ENCODE measurements around the gene PRKCH.

PRKCH gene

DNA sequence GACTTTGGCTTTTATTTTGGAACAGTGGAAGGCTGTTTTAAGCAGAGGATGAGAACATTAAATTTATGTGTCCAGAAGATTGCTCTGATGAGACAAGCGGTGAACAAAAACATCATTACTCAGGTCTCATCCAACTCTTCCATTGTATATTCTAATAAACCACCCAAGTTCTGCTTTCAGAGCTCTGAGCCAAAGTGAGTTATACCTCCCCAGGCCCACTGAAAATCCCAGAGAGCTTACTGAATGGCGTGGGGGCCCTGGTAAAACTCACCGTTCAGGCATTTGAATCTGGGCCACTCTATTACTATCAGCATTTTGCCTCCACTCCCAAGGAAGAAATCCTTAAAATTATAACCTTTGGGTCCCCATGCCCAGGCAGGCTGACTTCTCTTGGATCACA is 251.9 kb downstream of the PRKCH start:
- TF ChIP-seq, protein P1, sequence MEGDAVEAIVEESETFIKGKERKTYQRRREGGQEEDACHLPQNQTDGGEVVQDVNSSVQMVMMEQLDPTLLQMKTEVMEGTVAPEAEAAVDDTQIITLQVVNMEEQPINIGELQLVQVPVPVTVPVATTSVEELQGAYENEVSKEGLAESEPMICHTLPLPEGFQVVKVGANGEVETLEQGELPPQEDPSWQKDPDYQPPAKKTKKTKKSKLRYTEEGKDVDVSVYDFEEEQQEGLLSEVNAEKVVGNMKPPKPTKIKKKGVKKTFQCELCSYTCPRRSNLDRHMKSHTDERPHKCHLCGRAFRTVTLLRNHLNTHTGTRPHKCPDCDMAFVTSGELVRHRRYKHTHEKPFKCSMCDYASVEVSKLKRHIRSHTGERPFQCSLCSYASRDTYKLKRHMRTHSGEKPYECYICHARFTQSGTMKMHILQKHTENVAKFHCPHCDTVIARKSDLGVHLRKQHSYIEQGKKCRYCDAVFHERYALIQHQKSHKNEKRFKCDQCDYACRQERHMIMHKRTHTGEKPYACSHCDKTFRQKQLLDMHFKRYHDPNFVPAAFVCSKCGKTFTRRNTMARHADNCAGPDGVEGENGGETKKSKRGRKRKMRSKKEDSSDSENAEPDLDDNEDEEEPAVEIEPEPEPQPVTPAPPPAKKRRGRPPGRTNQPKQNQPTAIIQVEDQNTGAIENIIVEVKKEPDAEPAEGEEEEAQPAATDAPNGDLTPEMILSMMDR (IDR thresholded peaks at IDR 0.05; ENCODE audit: borderline replicate concordance, insufficient read depth, low read depth, low read length), result no peak
- H3K4me3 ChIP-seq (ENCODE audit: low read depth, low read length), result no peak overlapping the region

DNA sequence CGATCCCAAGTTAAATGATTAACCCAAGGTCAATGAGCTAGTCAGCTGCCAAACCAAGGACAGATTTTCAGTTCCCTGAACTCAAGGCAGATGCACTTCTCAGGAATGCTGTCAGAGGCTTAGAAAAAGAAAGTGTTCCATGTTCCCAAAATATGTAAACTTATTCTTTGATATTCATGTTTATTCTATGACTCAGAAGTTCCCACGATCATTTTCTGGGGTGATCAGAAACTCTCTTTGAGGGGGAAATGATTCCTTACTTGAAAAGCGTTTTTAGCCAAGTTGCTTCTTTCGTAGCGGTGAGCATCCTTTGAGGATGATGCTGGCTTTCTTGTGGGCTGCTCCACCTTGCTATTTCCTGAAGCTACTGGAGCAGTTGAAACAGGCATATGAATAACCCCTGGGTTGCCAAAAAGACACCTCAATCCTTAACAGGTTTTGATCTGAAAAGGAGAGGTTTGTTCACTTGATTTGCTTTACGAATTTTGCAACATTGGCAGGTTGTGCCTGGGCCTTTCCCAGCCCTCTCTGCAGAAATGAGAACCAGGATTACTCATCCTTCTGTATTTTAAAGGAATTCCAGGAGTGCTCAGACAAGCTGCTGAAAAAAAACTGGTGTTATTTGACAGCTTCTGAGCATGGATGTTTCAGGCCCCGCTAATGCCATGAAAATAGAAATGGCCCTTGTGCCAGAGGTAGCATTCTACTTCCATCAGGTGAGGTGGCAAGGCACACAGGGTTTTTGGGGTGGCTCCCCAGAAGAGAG is 252.6 kb downstream of the PRKCH start:
- H3K4me3 ChIP-seq (ENCODE audit: low read depth, low read length), result no peak overlapping the region
- TF ChIP-seq, protein P1 (IDR thresholded peaks at IDR 0.05; ENCODE audit: borderline replicate concordance, insufficient read depth, low read depth, low read length), result no peak

DNA sequence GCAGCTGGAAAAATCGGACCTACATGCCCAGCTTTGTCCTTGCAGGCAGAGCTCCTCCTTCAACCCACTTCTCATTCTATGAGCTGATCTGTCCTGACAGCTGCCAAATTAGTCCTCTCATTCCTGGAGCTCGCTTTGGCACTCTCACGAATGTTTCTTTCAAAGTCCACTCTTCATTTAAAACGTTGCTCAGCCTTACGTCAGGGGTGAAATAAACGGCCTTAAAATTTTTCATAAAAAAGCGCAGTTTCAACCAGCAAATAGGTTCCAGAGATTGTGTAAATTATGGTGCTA is 253.1 kb downstream of the PRKCH start:
- TF ChIP-seq, protein P1 (IDR thresholded peaks at IDR 0.05; ENCODE audit: borderline replicate concordance, insufficient read depth, low read depth, low read length), result no peak
- H3K4me3 ChIP-seq (ENCODE audit: low read depth, low read length), result no peak overlapping the region

DNA sequence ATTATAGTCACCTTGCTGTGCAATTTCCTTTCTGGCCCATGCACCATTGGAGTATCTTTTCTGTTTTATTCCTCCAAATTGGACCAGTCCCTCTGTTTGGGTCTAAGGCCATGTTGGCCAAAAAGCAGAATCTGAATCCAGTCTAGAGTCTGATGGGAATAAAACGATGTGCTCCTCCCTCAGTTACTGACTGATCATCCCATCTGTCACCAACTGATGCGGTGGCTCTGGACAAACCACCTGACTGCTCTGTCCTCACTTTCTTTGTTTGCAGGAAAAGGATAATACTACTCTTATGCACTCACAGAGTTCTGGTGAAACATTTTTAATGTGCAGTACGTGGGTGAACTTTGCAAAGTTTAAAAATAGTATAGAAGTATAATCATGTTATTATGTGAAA is 253.7 kb downstream of the PRKCH start:
- H3K4me3 ChIP-seq (ENCODE audit: low read depth, low read length), result no peak overlapping the region
- TF ChIP-seq, protein P1 (IDR thresholded peaks at IDR 0.05; ENCODE audit: borderline replicate concordance, insufficient read depth, low read depth, low read length), result no peak

DNA sequence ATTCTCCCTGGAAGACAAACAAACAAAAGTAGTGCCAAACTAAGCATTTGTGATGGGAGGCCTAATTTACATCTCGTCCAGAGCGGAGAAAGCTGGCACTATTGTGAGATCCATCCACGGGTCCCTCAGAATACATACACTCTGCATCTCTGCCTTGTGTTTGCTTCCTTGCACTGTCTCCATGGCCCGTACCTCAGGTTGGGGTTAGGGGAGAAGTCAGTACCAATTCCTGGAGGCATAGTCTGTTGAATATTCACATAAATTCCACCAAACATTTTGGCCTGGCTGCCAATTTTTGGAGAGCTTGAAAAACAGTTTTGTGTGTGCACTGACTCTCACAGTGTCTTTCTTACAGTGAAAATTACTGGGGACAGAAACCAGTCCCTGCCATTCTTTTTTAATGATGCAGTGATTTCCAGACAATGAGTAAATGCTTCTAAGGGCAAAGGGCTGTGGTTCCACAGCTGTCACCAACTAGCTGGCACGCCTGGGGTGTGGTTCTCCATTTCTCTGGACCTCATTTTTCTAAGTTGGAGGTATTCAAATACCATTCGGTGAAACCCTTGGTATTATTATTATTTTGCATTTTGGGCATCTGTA is 254.3 kb downstream of the PRKCH start:
- TF ChIP-seq, protein P1 (IDR thresholded peaks at IDR 0.05; ENCODE audit: borderline replicate concordance, insufficient read depth, low read depth, low read length), result no peak
- H3K4me3 ChIP-seq (ENCODE audit: low read depth, low read length), result no peak overlapping the region

DNA sequence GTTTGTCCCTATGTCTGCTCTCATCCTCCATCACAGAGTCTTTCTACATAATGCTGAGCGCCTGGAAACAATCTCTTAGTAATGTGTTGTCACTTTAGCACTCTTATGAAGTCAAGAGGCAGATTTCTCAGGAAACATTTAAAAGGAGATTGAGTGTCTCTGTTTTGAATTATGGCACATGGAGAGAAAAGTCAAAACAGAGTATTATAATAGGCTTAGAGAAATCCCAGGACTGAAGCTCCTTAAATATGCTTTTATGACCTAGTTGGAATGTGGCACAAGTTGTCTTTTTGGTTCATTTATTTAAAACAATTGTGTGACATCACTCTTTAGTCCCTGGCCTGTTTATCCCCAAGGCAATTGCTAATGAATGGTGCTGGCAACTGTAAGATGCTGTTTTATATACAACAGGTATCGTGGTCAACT is 256.1 kb downstream of the PRKCH start:
- no peak overlapping the region for H3K4me3 ChIP-seq (ENCODE audit: low read depth, low read length)
- TF ChIP-seq, protein P1 (IDR thresholded peaks at IDR 0.05; ENCODE audit: borderline replicate concordance, insufficient read depth, low read depth, low read length), result no peak

DNA sequence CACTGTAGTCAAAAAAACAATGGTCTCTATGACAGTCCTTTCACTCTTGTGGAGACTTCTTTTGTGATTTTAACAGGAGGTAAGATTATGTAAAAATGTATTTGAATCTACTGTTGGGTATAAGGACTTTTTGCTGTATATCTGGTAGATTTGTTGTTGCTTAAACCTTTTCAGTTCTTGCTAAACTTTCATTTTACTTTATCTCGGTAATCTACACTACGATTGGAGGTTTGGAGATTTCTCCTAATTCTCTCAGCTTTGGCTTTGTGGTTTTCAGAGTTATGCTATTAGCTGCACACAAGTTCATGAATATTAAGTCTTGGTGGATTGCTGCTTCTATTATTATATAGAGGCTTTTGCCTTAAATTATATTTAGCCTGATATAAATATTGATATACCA is 257.4 kb downstream of the PRKCH start:
- no peak overlapping the region for H3K4me3 ChIP-seq (ENCODE audit: low read depth, low read length)
- TF ChIP-seq, protein P1 (IDR thresholded peaks at IDR 0.05; ENCODE audit: borderline replicate concordance, insufficient read depth, low read depth, low read length), result no peak
